GM12878 (cell line): ENCODE data around the gene LKAAEAR1. TPM values are rescaled to one million over a fixed set of nuclear protein-coding genes. Genes with fewer than 3 reads are reported as not detected.
A peak's percentile ranks its signal among the peaks of the same experiment; 100 is the strongest.

Experiments used
- ASH2L ChIP-seq: fragments of 300-600, 200-600 bp; sonication (generic); IDR thresholded peaks from 2 replicates; pipeline ENCODE4 v1.6.1; 2017; ENCODE audit warnings: low read depth, mild to moderate bottlenecking, borderline replicate concordance
- ATF7 ChIP-seq: fragments of 450-650 bp; IDR thresholded peaks from 2 replicates; pipeline ENCODE4 v1.6.1; 2016; ENCODE audit warnings: low read depth, mild to moderate bottlenecking
- BACH1 ChIP-seq: fragments of 450-650 bp; IDR thresholded peaks from 2 replicates; pipeline ENCODE4 v1.6.1; 2017; ENCODE audit warnings: mild to moderate bottlenecking, borderline replicate concordance
- BCL11A ChIP-seq: IDR thresholded peaks from 2 replicates; pipeline ENCODE4 v1.6.1; 2011; ENCODE audit warnings: low read depth, low read length
- BMI1 ChIP-seq: fragments of 450-650 bp; IDR thresholded peaks from 2 replicates; pipeline ENCODE4 v1.6.1; 2016; ENCODE audit warnings: mild to moderate bottlenecking, moderate library complexity, borderline replicate concordance
- CBFB ChIP-seq: IDR thresholded peaks from 2 replicates; pipeline ENCODE4 v1.6.1; 2016; ENCODE audit warnings: antibody characterized with exemption, low read depth
- CBX3 ChIP-seq: fragments of 200-600 bp; sonication (generic); IDR thresholded peaks from 2 replicates; pipeline ENCODE4 v1.6.1; 2016; ENCODE audit warnings: low read depth, borderline replicate concordance
- E4F1 ChIP-seq: fragments of 450-650 bp; IDR thresholded peaks from 2 replicates; pipeline ENCODE4 v1.6.1; 2018; ENCODE audit warnings: borderline replicate concordance, mild to moderate bottlenecking; ENCODE audit not compliant: partially characterized antibody
- FOXK2 ChIP-seq: fragments of 450-650 bp; IDR thresholded peaks from 2 replicates; pipeline ENCODE4 v1.6.1; 2017; ENCODE audit warnings: mild to moderate bottlenecking, moderate library complexity
- HDAC2 ChIP-seq: fragments of 200-600 bp; sonication (generic); IDR thresholded peaks from 2 replicates; pipeline ENCODE4 v1.6.1; 2017
- LARP7 ChIP-seq: fragments of 450-650 bp; IDR thresholded peaks from 2 replicates; pipeline ENCODE4 v1.6.1; 2017; ENCODE audit warnings: mild to moderate bottlenecking
- MTA2 ChIP-seq: fragments of 450-650 bp; IDR thresholded peaks from 2 replicates; pipeline ENCODE4 v1.6.1; 2016; ENCODE audit warnings: low read depth, mild to moderate bottlenecking, moderate library complexity
- MXI1 ChIP-seq: fragments of 150-350 bp; IDR thresholded peaks from 2 replicates; pipeline ENCODE4 v1.6.1; 2011; ENCODE audit warnings: low read depth, mild to moderate bottlenecking, inconsistent platforms, low read length, improper control_type of control experiment
- PBX3 ChIP-seq: IDR thresholded peaks from 2 replicates; pipeline ENCODE4 v1.6.1; 2011; ENCODE audit warnings: mild to moderate bottlenecking, low read depth, low read length, moderate library complexity; ENCODE audit not compliant: insufficient replicate concordance
- POU2F2 ChIP-seq: IDR thresholded peaks from 3 replicates; pipeline ENCODE4 v1.6.1; 2011; ENCODE audit warnings: low read depth, mild to moderate bottlenecking, low read length, borderline replicate concordance
- RB1 ChIP-seq: fragments of 450-650 bp; formaldehyde crosslinking; IDR thresholded peaks from 2 replicates; pipeline ENCODE4 v1.6.1; 2017; ENCODE audit warnings: mild to moderate bottlenecking, borderline replicate concordance
- RELA ChIP-seq: fragments of 450-650 bp; IDR thresholded peaks from 2 replicates; pipeline ENCODE4 v1.8.0; 2014; ENCODE audit warnings: borderline replicate concordance; ENCODE audit not compliant: partially characterized antibody
- SPI1 ChIP-seq: IDR thresholded peaks from 2 replicates; pipeline ENCODE4 v1.6.1; 2011; ENCODE audit warnings: low read depth, mild to moderate bottlenecking, low read length, moderate library complexity, borderline replicate concordance; ENCODE audit not compliant: insufficient read depth
- SUPT20H ChIP-seq: IDR thresholded peaks from 2 replicates; pipeline ENCODE4 v1.6.1; 2011; ENCODE audit warnings: low read depth, mild to moderate bottlenecking, low read length, moderate library complexity, borderline replicate concordance; ENCODE audit not compliant: control insufficient read depth
- TCF3 ChIP-seq: IDR thresholded peaks from 2 replicates; pipeline ENCODE4 v1.6.1; 2012; ENCODE audit warnings: low read depth, mild to moderate bottlenecking, low read length, borderline replicate concordance; ENCODE audit not compliant: insufficient read depth
- YY1 ChIP-seq: IDR thresholded peaks from 2 replicates; pipeline ENCODE4 v1.6.1; 2011; ENCODE audit warnings: low read depth, mild to moderate bottlenecking, low read length
- ZBTB40 ChIP-seq: fragments of 450-650 bp; IDR thresholded peaks from 2 replicates; pipeline ENCODE4 v1.6.1; 2016; ENCODE audit warnings: mild to moderate bottlenecking, moderate library complexity, borderline replicate concordance
- ZNF384 ChIP-seq: IDR thresholded peaks from 2 replicates; pipeline ENCODE4 v1.6.1; 2012; ENCODE audit warnings: low read depth, mild to moderate bottlenecking, low read length, improper control_type of control experiment, borderline replicate concordance
- polyA plus RNA-seq, 11 experiments: library from polyadenylated mRNA; depleted of rRNA in 4 of 11; unstranded in 6 of 11; stranded (reverse) in 5 of 11; fragments of >200 nt; fragmentation: Nextera tagmentation in 4 of 11; fragmentation: Illumina TruSeq in 1 of 11; extraction: Ambion mirVana in 4 of 11; extraction: Trizol in 1 of 11; gene quantifications; 1 replicate in 1 of 11; 2 replicates in 10 of 11; pipeline versions ENCODE4 v1.2.1 to v1.2.3, GENCODE V29; 2011 to 2016; ENCODE audit warnings: inconsistent platforms in 2 of 11, missing spikeins in 2 of 11, low read depth in 1 of 11
- total RNA-seq, 4 experiments: library from RNA; depleted of rRNA in 3 of 4; stranded (reverse); fragments of >200 nt in 3 of 4; fragmentation: Illumina TruSeq in 1 of 4; extraction: Trizol in 1 of 4; gene quantifications; 2 replicates each; pipeline versions ENCODE4 v1.2.1 to v1.2.3, GENCODE V29; 2013 to 2021

Gene LKAAEAR1
- total and polyA plus RNA-seq, 10 of the 15 experiments (the other 5 are each of a cell fraction or from before 2014, with no cell fraction given): not detected

GRCh38 chr20:64038565-64039292 lies 45.5 kb downstream of the LKAAEAR1 start (continued):
- TF ChIP-seq CBX3: no peak
- no peak for TF ChIP-seq ATF7
- no peak; the same call in 1 of the 2 replicates for TF ChIP-seq MXI1
- TF ChIP-seq YY1: peak; percentile 69; the same call in 1 of the 2 replicates
- TF ChIP-seq SUPT20H: no peak
- 0 out of 3 replicates have a peak, but pooled peaks have one; percentile 4 for TF ChIP-seq POU2F2
- peak; percentile 66 for TF ChIP-seq BACH1
- no peak for TF ChIP-seq ZNF384
- no peak for TF ChIP-seq PBX3
- TF ChIP-seq SPI1: no peak; the same call in 1 of the 2 replicates
- peak; percentile 97 for TF ChIP-seq LARP7
- TF ChIP-seq FOXK2: no peak
- TF ChIP-seq BCL11A: no peak
- TF ChIP-seq RB1: peak; percentile 91; the same call in 1 of the 2 replicates
- 0 out of 2 replicates have a peak, but pooled peaks have one; percentile 28 for TF ChIP-seq MTA2
- no peak for TF ChIP-seq ZBTB40
- TF ChIP-seq E4F1: no peak
- 0 out of 2 replicates have a peak, but pooled peaks have one; percentile 63 for TF ChIP-seq TCF3
- peak; percentile 90; the same call in 1 of the 2 replicates for TF ChIP-seq HDAC2
- TF ChIP-seq CBFB: no peak
- TF ChIP-seq ASH2L: no peak
- peak; percentile 43 for TF ChIP-seq RELA
- no peak for TF ChIP-seq BMI1
